HCT116 (cell line): ENCODE measurements around the gene INPP5F.

Source experiments
- CEBPB ChIP-seq: IDR thresholded peaks from 2 replicates; pipeline ENCODE4 v1.6.1; 2012; ENCODE audit warnings: low read depth
- EZH2 ChIP-seq: fragments of 200-600 bp; sonication (generic); IDR thresholded peaks from 2 replicates; pipeline ENCODE4 v1.6.1; 2017; ENCODE audit warnings: antibody characterized with exemption, mixed run types
- FOSL1 ChIP-seq: IDR thresholded peaks from 2 replicates; pipeline ENCODE4 v1.6.1; 2012; ENCODE audit warnings: low read depth
- POLR2A ChIP-seq: IDR thresholded peaks from 2 replicates; pipeline ENCODE4 v1.7.0; 2011; ENCODE audit warnings: borderline replicate concordance; ENCODE audit not compliant: insufficient read depth, insufficient read length; ENCODE audit errors: extremely low read depth
- POLR2AphosphoS5 ChIP-seq: IDR thresholded peaks from 2 replicates; pipeline ENCODE4 v1.6.1; 2011; ENCODE audit warnings: mild to moderate bottlenecking, low read depth, low read length, moderate library complexity
- RAD21 ChIP-seq: IDR thresholded peaks from 2 replicates; pipeline ENCODE4 v1.6.1; 2012; ENCODE audit warnings: low read depth, mild to moderate bottlenecking
- YY1 ChIP-seq: IDR thresholded peaks from 2 replicates; pipeline ENCODE4 v1.6.1; 2011; ENCODE audit warnings: low read length, low read depth, moderate library complexity, mild to moderate bottlenecking; ENCODE audit not compliant: insufficient replicate concordance; ENCODE audit errors: extremely low read depth
- TF ChIP-seq, protein P1 (sequence below), 3 experiments: fragments of 200-600 bp in 1 of 3; sonication (generic) in 1 of 3; IDR thresholded peaks in 2 of 3; conservative IDR thresholded peaks in 1 of 3; 2 replicates each; pipeline ENCODE4 v1.5.1; 2012 to 2017; ENCODE audit warnings: low read depth in 2 of 3, low read length in 2 of 3, antibody characterized with exemption in 1 of 3, borderline replicate concordance in 1 of 3, control low read depth in 1 of 3, mild to moderate bottlenecking in 1 of 3, mixed read lengths in 1 of 3, mixed run types in 1 of 3, moderate library complexity in 1 of 3; ENCODE audit not compliant: insufficient read depth in 1 of 3
- TF ChIP-seq, protein P2 (sequence below): IDR thresholded peaks from 2 replicates; pipeline ENCODE4 v1.6.1; 2012

DNA sequence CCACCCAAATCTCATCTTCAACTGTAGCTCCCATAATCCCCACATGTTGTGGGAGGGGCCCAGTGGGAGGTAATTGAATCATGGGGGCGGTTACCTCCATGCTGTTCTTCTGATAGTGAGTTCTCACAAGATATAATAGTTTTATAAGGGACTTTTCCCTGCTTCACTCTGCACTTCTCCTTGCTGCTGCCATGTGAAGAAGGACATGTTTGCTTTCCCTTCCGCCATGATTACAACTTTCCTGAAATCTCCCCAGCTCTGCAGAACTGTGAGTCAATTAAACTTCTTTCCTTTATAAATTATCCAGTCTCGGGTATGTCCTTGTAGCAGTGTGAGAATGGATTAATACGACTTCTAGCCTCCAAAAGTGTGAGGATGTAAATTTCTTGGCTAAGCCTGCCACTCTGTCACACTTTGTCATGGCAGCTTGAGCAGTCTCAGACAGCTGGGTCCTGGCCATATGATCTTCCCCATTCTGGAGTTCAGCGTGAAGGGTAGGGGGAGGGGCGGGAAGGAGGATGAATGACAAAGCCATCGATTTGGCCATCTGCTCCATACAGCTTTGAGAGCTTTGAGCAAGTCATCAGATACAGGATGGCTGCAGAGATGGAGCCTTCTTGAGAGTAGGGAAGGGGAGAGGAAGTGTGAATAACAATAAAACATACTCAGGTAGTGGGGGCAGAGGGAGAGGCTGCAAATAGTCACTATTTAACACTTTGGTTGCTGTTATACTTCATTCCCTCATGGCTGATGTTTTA lies 19.1 kb upstream of the INPP5F start:
- TF ChIP-seq FOSL1 (no peak), RAD21 (no peak), EZH2 (no peak), POLR2A (no peak), CEBPB (no peak), POLR2AphosphoS5 (no peak), YY1 (no peak)
- TF ChIP-seq, protein P1, sequence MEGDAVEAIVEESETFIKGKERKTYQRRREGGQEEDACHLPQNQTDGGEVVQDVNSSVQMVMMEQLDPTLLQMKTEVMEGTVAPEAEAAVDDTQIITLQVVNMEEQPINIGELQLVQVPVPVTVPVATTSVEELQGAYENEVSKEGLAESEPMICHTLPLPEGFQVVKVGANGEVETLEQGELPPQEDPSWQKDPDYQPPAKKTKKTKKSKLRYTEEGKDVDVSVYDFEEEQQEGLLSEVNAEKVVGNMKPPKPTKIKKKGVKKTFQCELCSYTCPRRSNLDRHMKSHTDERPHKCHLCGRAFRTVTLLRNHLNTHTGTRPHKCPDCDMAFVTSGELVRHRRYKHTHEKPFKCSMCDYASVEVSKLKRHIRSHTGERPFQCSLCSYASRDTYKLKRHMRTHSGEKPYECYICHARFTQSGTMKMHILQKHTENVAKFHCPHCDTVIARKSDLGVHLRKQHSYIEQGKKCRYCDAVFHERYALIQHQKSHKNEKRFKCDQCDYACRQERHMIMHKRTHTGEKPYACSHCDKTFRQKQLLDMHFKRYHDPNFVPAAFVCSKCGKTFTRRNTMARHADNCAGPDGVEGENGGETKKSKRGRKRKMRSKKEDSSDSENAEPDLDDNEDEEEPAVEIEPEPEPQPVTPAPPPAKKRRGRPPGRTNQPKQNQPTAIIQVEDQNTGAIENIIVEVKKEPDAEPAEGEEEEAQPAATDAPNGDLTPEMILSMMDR (IDR thresholded peaks at IDR 0.05 in 2 of 3, conservative IDR thresholded peaks at IDR 0.05 in 1 of 3; ENCODE audit: borderline replicate concordance in 1 of 3, insufficient read depth in 1 of 3, low read depth in 2 of 3, low read length in 2 of 3), result no peak
- TF ChIP-seq, protein P2, sequence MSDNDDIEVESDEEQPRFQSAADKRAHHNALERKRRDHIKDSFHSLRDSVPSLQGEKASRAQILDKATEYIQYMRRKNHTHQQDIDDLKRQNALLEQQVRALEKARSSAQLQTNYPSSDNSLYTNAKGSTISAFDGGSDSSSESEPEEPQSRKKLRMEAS, result no peak
